Epithelial cell of esophagus (primary cell): ENCODE measurements around the gene NOD1.

Experiments used
- DNase-seq: peaks from one replicate; pipeline ENCODE4 v3.0.0; 2010; ENCODE audit warnings: low read depth
- H3K4me3 ChIP-seq: 2 replicates; pipeline ENCODE4 v1.5.1; 2011; ENCODE audit warnings: mild to moderate bottlenecking, low read length, control low read depth
- TF ChIP-seq, protein P1 (sequence below): IDR thresholded peaks from 2 replicates; pipeline ENCODE4 v1.5.1; 2011; ENCODE audit warnings: low read depth, mild to moderate bottlenecking, low read length, control low read depth, inconsistent platforms; ENCODE audit not compliant: insufficient read depth; ENCODE audit errors: missing control alignments

NOD1 gene

GRCh38 chr7:30447466-30447865 is 31.1 kb downstream of the NOD1 start:
- no peak overlapping the region for H3K4me3 ChIP-seq
- no peak for DNase-seq
- TF ChIP-seq, protein P1, sequence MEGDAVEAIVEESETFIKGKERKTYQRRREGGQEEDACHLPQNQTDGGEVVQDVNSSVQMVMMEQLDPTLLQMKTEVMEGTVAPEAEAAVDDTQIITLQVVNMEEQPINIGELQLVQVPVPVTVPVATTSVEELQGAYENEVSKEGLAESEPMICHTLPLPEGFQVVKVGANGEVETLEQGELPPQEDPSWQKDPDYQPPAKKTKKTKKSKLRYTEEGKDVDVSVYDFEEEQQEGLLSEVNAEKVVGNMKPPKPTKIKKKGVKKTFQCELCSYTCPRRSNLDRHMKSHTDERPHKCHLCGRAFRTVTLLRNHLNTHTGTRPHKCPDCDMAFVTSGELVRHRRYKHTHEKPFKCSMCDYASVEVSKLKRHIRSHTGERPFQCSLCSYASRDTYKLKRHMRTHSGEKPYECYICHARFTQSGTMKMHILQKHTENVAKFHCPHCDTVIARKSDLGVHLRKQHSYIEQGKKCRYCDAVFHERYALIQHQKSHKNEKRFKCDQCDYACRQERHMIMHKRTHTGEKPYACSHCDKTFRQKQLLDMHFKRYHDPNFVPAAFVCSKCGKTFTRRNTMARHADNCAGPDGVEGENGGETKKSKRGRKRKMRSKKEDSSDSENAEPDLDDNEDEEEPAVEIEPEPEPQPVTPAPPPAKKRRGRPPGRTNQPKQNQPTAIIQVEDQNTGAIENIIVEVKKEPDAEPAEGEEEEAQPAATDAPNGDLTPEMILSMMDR: no peak

DNA sequence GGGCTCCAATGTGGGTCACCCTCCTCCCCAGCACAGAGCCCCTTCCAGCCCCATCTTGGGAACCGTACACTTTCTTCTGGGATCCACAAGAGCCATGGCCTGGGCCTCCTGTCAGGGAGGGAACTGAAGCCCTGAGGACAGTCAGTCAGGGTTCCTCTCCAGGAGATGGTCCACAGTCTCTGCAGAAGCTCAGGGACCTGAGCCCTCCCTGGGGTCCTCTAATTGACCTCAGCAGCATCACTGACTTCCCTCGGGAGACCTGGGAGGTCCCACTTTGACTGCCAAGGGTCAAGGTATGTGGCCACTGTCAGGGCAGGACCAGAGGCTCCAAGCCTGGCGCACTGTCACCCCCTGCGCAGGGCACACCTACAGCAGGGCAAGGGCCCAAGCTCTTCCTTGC is 32.3 kb downstream of the NOD1 start:
- TF ChIP-seq, protein P1: no peak
- H3K4me3 ChIP-seq: no peak overlapping the region

GRCh38 chr7:30445770-30446169 is 32.8 kb downstream of the NOD1 start:
- DNase-seq: no peak
- no peak overlapping the region for H3K4me3 ChIP-seq
- TF ChIP-seq, protein P1: no peak

More for the DNA sequence above, 32.3 kb downstream of the NOD1 start:
- no peak for DNase-seq

DNA sequence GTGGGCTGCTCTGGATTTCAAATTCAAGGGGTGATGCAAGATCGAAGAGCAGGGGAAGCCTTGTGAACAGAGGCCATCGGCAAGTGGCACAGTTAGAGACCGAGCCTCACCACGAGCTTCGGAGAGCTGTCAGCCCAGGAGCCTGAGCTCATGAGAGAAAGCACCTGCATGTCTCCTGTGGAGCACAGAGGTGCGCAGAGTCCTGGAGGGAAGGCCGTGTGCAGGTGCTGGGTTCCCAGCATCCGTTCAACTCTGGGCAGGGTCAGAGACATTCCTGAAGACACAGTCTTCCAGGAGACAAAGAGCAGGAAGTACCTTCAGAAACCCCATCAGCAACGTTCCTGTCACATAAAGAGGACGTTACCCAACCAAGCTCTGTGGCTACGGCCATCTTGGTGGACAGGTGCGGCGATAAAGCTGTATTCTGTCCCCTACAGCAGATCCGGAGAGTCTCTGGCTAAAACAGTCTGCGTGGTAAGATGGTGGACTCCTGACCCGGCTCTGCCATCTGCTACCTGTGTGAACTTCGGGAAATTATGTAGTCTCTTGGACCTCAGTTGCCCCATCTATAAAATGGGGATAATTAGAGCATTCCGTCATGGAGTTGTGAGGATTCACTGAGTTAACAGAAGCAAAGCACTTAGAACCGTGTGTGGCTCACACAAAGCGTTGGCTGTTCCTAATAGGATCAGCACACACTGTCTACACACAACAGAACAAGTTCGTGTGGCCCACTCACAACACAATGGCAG is 40.6 kb downstream of the NOD1 start:
- TF ChIP-seq, protein P1: no peak
- DNase-seq: no peak
- no peak overlapping the region for H3K4me3 ChIP-seq

DNA sequence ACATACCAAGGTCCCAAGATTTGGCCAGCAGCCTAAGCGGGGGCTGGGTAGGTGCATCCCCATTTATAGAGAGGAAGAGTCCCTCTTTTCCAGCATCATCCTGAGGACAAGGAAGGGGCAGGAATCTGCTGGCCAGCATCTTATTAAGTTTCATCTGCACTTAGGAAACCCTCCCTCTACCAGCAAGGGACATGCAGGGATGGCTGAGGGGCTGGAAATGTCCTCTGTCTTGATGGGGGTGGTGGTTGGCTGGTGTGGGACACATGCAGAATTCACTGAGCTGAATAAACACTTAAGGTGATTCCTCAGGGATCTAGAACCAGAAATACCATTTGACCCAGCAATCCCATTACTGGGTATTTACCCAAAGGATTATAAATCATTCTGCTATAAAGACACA is 42.1 kb downstream of the NOD1 start:
- H3K4me3 ChIP-seq: no peak overlapping the region
- TF ChIP-seq, protein P1: no peak
- no peak for DNase-seq

GRCh38 chr7:30436046-30436445 is 42.5 kb downstream of the NOD1 start:
- TF ChIP-seq, protein P1: no peak
- no peak for DNase-seq
- no peak overlapping the region for H3K4me3 ChIP-seq

- no peak for DNase-seq
- H3K4me3 ChIP-seq: no peak overlapping the region
- TF ChIP-seq, protein P1: no peak
Observed at GRCh38 chr7:30434140-30434799, 44.3 kb downstream of the NOD1 start.
